ENCODE results near the gene B9D2.

- TF ChIP-seq CTCF (IDR thresholded peaks at IDR 0.05) (no peak), POLR2A (IDR thresholded peaks at IDR 0.05) (no peak)
Measured at GRCh38 chr19:41407271-41407670, 43.3 kb upstream of the B9D2 start.
